Gastrocnemius medialis (tissue), 4 donors: ENCODE data around the gene LEUTX.

ENCODE experiments used
- CTCF ChIP-seq, 5 experiments: fragments of 450-650 bp in 3 of 5; fragments of 200-600 bp in 2 of 5; sonication (generic) in 2 of 5; IDR thresholded peaks in 4 of 5; conservative IDR thresholded peaks in 1 of 5; 1 replicate in 4 of 5; 2 replicates in 1 of 5; pipeline ENCODE4 v1.5.1; 2016 to 2019; ENCODE audit warnings: antibody characterized with exemption in 5 of 5, mild to moderate bottlenecking in 3 of 5, moderate library complexity in 3 of 5
- POLR2A ChIP-seq, 2 donors: fragments of 450-650 bp; IDR thresholded peaks; one replicate each; pipeline ENCODE4 v1.6.1; 2017; ENCODE audit warnings: antibody characterized with exemption in 2 of 2, mild to moderate bottlenecking in 2 of 2, moderate library complexity in 2 of 2

DNA sequence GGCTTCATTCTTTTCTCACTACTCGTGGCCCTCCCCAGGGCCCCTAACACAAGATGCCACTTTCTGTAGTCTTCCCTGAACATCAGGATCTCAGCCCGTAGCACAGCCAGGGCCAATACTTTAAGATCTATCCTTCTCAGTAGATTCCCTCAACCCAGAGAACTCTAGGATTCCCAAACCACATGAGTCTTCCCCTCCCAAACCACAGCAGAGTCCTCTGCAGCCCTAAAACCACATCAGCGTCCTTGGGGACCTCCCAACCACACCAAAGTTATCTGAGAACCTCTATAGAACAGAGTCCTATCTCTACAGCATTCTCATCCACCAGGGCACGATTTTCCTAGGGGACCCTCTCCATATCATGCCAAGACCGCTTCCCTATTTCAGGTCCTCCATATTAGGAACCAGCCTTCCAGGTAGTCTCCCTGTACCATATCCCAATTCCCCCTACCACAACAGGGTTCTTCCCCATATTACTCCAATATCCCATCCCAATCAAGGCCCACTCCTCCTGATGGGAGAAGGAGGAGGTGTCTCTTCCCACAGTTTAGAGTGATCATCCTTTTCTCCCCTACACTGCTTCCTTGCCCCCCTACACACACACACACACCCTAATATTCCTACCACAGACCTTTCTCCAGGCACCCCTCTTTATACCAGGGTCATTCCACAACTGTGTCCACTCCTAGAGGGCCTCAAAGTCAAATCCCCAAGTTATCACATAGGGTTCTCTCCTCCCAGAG, 53.9 kb downstream of the LEUTX start:
- TF ChIP-seq CTCF (IDR thresholded peaks at IDR 0.05 in 4 of 5, conservative IDR thresholded peaks at IDR 0.05 in 1 of 5) (no peak), POLR2A (IDR thresholded peaks at IDR 0.05) (no peak)
